ENCODE data around the gene REPIN1. TPM values are rescaled to one million over a fixed set of nuclear protein-coding genes. Genes with fewer than 3 reads are reported as not detected.
A peak's percentile ranks its signal among the peaks of the same experiment; 100 is the strongest.

Gene REPIN1
- total RNA-seq, 1 donor from 2014 or later: 65.8 TPM

GRCh38 chr7:150378115-150378852 lies 9.7 kb downstream of the REPIN1 start:
- DNase-seq (ENCODE audit: low spot score): no peak
- Mint-ChIP-seq H3K27me3 (ENCODE audit: low read depth) (no peaks in the 10 kb centered on the region), H3K27ac (ENCODE audit: unreplicated experiment) (peak overlapping the region; percentile 68), H3K36me3 (ENCODE audit: low read depth) (peaks cover 9% of the 10 kb centered on the region), H3K4me3 (ENCODE audit: unreplicated experiment) (peak overlapping the region; percentile 60), H3K9me3 (ENCODE audit: low read depth) (no peaks in the 10 kb centered on the region), H3K4me1 (ENCODE audit: low read depth) (peaks cover 34% of the 10 kb centered on the region)
- peak; percentile 57 for TF ChIP-seq CTCF (IDR thresholded peaks at IDR 0.05)

GRCh38 chr7:150378853-150379440 lies 10.3 kb downstream of the REPIN1 start, which contains the start of gene ZNF775:
Gene ZNF775 (plus strand): TSS chr7:150379330. CDS start chr7:150388471, 9,141 bp downstream.
- TF ChIP-seq CTCF (IDR thresholded peaks at IDR 0.05): no peak
- Mint-ChIP-seq H3K36me3 (ENCODE audit: low read depth) (peaks cover 4% of the 10 kb centered on the region), H3K4me1 (ENCODE audit: low read depth) (peaks cover 34% of the 10 kb centered on the region), H3K9me3 (ENCODE audit: low read depth) (no peaks in the 10 kb centered on the region), H3K27me3 (ENCODE audit: low read depth) (no peaks in the 10 kb centered on the region), H3K27ac (ENCODE audit: unreplicated experiment) (peak within 1 kb of the TSS; percentile 68), H3K4me3 (ENCODE audit: unreplicated experiment) (peak within 1 kb of the TSS; percentile 94)
- no peak for DNase-seq (ENCODE audit: low spot score)

GRCh38 chr7:150379441-150380379 lies 11.1 kb downstream of the REPIN1 start:
- H3K27ac Mint-ChIP-seq (ENCODE audit: unreplicated experiment): peak overlapping the region; percentile 25
- H3K27me3 Mint-ChIP-seq (ENCODE audit: low read depth): no peaks in the 10 kb centered on the region
- DNase-seq (ENCODE audit: low spot score): no peak
- no peaks in the 10 kb centered on the region for H3K36me3 Mint-ChIP-seq (ENCODE audit: low read depth)
- peak overlapping the region; percentile 94 for H3K4me3 Mint-ChIP-seq (ENCODE audit: unreplicated experiment)
- no peaks in the 10 kb centered on the region for H3K9me3 Mint-ChIP-seq (ENCODE audit: low read depth)
- H3K4me1 Mint-ChIP-seq (ENCODE audit: low read depth): peaks cover 34% of the 10 kb centered on the region
- TF ChIP-seq CTCF (IDR thresholded peaks at IDR 0.05): peak; percentile 14

- Mint-ChIP-seq H3K36me3 (ENCODE audit: low read depth) (no peaks in the 10 kb centered on the region), H3K9me3 (ENCODE audit: low read depth) (no peaks in the 10 kb centered on the region), H3K27ac (ENCODE audit: unreplicated experiment) (no peak overlapping the region), H3K27me3 (ENCODE audit: low read depth) (no peaks in the 10 kb centered on the region), H3K4me1 (ENCODE audit: low read depth) (peaks cover 34% of the 10 kb centered on the region), H3K4me3 (ENCODE audit: unreplicated experiment) (peak overlapping the region; percentile 94)
- no peak for DNase-seq (ENCODE audit: low spot score)
- no peak for TF ChIP-seq CTCF (IDR thresholded peaks at IDR 0.05)
These were observed 11.8 kb downstream of the REPIN1 start for GRCh38 chr7:150380463-150380862.

GRCh38 chr7:150381096-150381495 lies 12.5 kb downstream of the REPIN1 start:
- H3K4me3 Mint-ChIP-seq (ENCODE audit: unreplicated experiment): no peak overlapping the region
- no peaks in the 10 kb centered on the region for H3K36me3 Mint-ChIP-seq (ENCODE audit: low read depth)
- H3K27ac Mint-ChIP-seq (ENCODE audit: unreplicated experiment): no peak overlapping the region
- peaks cover 29% of the 10 kb centered on the region for H3K4me1 Mint-ChIP-seq (ENCODE audit: low read depth)
- TF ChIP-seq CTCF (IDR thresholded peaks at IDR 0.05): no peak
- H3K27me3 Mint-ChIP-seq (ENCODE audit: low read depth): no peaks in the 10 kb centered on the region
- DNase-seq (ENCODE audit: low spot score): no peak
- no peaks in the 10 kb centered on the region for H3K9me3 Mint-ChIP-seq (ENCODE audit: low read depth)
